SK-N-SH (cell line): ENCODE results near the gene KLHL33. TPM values are rescaled to one million over a fixed set of nuclear protein-coding genes. Genes with fewer than 3 reads are reported as not detected.

Source experiments
- CTCF ChIA-PET: fragments of 300-600, 350-600 bp; formaldehyde crosslinking; extraction: SDS; loops from one replicate; lab custom pipeline; 2021; lab: Yijun Ruan, JAX
- POLR2A ChIA-PET: fragments of 350-600 bp; sonication (Branson Sonifier 250); formaldehyde crosslinking; extraction: SDS; loops from one replicate; lab custom pipeline; 2020; ENCODE audit warnings: antibody characterized with exemption, inconsistent platforms; lab: Yijun Ruan, JAX
- DNase-seq: peaks from one replicate; pipeline ENCODE4 v3.0.0; 2012
- H2AFZ ChIP-seq: fragments of 200-600 bp; sonication (generic); 2 replicates; pipeline ENCODE4 v1.8.1; 2016; ENCODE audit warnings: antibody characterized with exemption, mild to moderate bottlenecking, low read depth
- H3F3A ChIP-seq: fragments of 200-600 bp; sonication (generic); replicated peaks from 2 replicates; pipeline ENCODE3; 2016; ENCODE audit warnings: antibody characterized with exemption, mild to moderate bottlenecking; ENCODE audit not compliant: insufficient read depth
- H3K27ac ChIP-seq, 2 experiments: fragments of 200-500 bp in 1 of 2; fragments of 200-600 bp in 1 of 2; sonication (Bioruptor generic) in 1 of 2; sonication (generic), shearing (Covaris generic) in 1 of 2; 2 replicates each; pipeline versions ENCODE4 v1.5.1 to v1.6.1; 2014 to 2016; ENCODE audit warnings: low read depth in 2 of 2, inconsistent platforms in 1 of 2, low read length in 1 of 2, mild to moderate bottlenecking in 1 of 2, mixed read lengths in 1 of 2
- H3K27me3 ChIP-seq: fragments of 200-600 bp; sonication (generic), shearing (Covaris generic); 2 replicates; pipeline ENCODE4 v1.6.1; 2016; ENCODE audit warnings: mixed run types; ENCODE audit not compliant: insufficient read depth
- H3K36me3 ChIP-seq, 2 experiments: fragments of 200-500 bp in 1 of 2; fragments of 200-600 bp in 1 of 2; sonication (Bioruptor generic) in 1 of 2; sonication (generic) in 1 of 2; replicated peaks in 1 of 2; 2 replicates each; pipeline versions ENCODE3 to v1.5.1; 2014 to 2016; ENCODE audit warnings: low read length in 1 of 2, mild to moderate bottlenecking in 1 of 2; ENCODE audit not compliant: insufficient read depth in 2 of 2, control insufficient read depth in 1 of 2
- H3K4me1 ChIP-seq, 2 experiments: fragments of 200-500 bp in 1 of 2; fragments of 200-600 bp in 1 of 2; sonication (Bioruptor generic) in 1 of 2; sonication (generic), shearing (Covaris generic) in 1 of 2; 2 replicates each; pipeline versions ENCODE4 v1.5.1 to v1.6.1; 2014 to 2016; ENCODE audit warnings: low read depth in 1 of 2, low read length in 1 of 2, mixed run types in 1 of 2; ENCODE audit not compliant: insufficient read depth in 2 of 2, control insufficient read depth in 1 of 2
- H3K4me2 ChIP-seq: fragments of 200-600 bp; sonication (generic), shearing (Covaris generic); 2 replicates; pipeline ENCODE4 v1.6.1; 2017; ENCODE audit warnings: mixed run types
- H3K4me3 ChIP-seq, 2 experiments: fragments of 200-500 bp in 1 of 2; fragments of 200-600 bp in 1 of 2; sonication (Bioruptor generic) in 1 of 2; sonication (generic), shearing (Covaris generic) in 1 of 2; 2 replicates each; pipeline versions ENCODE4 v1.5.1 to v1.8.1; 2014 to 2016; ENCODE audit warnings: low read depth in 2 of 2, inconsistent platforms in 1 of 2, low read length in 1 of 2, mild to moderate bottlenecking in 1 of 2, mixed read lengths in 1 of 2, moderate library complexity in 1 of 2
- H3K79me2 ChIP-seq: fragments of 200-600 bp; sonication (generic); 2 replicates; pipeline ENCODE4 v1.8.1; 2017; ENCODE audit warnings: mild to moderate bottlenecking; ENCODE audit not compliant: insufficient read depth
- H3K9ac ChIP-seq: fragments of 200-600 bp; sonication (generic); 2 replicates; pipeline ENCODE4 v1.6.1; 2017; ENCODE audit warnings: mixed run types
- H3K9me2 ChIP-seq: fragments of 200-600 bp; sonication (generic); 2 replicates; pipeline ENCODE4 v1.6.1; 2017; ENCODE audit warnings: mixed run types
- H3K9me3 ChIP-seq: fragments of 200-600 bp; sonication (generic); 2 replicates; pipeline ENCODE4 v1.6.1; 2017; ENCODE audit warnings: mixed run types, mild to moderate bottlenecking, moderate library complexity
- H4K20me1 ChIP-seq: fragments of 200-600 bp; sonication (generic); 2 replicates; pipeline ENCODE4 v1.6.1; 2017; ENCODE audit warnings: mild to moderate bottlenecking, mixed run types; ENCODE audit not compliant: insufficient read depth
- ELF1 ChIP-seq: IDR thresholded peaks from 2 replicates; pipeline ENCODE4 v1.4.0; 2012
- EP300 ChIP-seq, 2 experiments: IDR thresholded peaks; 2 replicates each; pipeline versions ENCODE4 v1.4.0 to v1.6.1; 2012; ENCODE audit warnings: borderline replicate concordance in 1 of 2, low read depth in 1 of 2, low read length in 1 of 2
- FOXJ3 ChIP-seq: sonication (generic); formaldehyde crosslinking; IDR thresholded peaks from 2 replicates; pipeline ENCODE4 v1.5.1; 2020; ENCODE audit warnings: mild to moderate bottlenecking, missing genetic modification reagents
- FOXM1 ChIP-seq: IDR thresholded peaks from 2 replicates; pipeline ENCODE4 v1.4.0; 2012; ENCODE audit warnings: low read depth, mild to moderate bottlenecking
- GABPA ChIP-seq: IDR thresholded peaks from 2 replicates; pipeline ENCODE4 v1.4.0; 2012; ENCODE audit warnings: low read depth, mild to moderate bottlenecking
- GATA2 ChIP-seq: sonication (generic); formaldehyde crosslinking; IDR thresholded peaks from 2 replicates; pipeline ENCODE4 v1.5.0; 2020; ENCODE audit warnings: mild to moderate bottlenecking, missing genetic modification reagents
- JUND ChIP-seq: IDR thresholded peaks from 2 replicates; pipeline ENCODE4 v1.4.0; 2012
- MEF2A ChIP-seq: IDR thresholded peaks from 2 replicates; pipeline ENCODE4 v1.4.0; 2012; ENCODE audit warnings: low read depth, borderline replicate concordance
- MXI1 ChIP-seq: IDR thresholded peaks from 2 replicates; pipeline ENCODE4 v1.6.1; 2012; ENCODE audit warnings: mild to moderate bottlenecking, low read depth, low read length, improper control_type of control experiment
- NFIC ChIP-seq: IDR thresholded peaks from 2 replicates; pipeline ENCODE4 v1.4.0; 2012; ENCODE audit warnings: borderline replicate concordance
- PBX3 ChIP-seq: IDR thresholded peaks from 2 replicates; pipeline ENCODE4; 2012
- RAD21 ChIP-seq: IDR thresholded peaks from 2 replicates; pipeline ENCODE4 v1.6.1; 2012; ENCODE audit warnings: mild to moderate bottlenecking, low read length
- RFX5 ChIP-seq: IDR thresholded peaks from 2 replicates; pipeline ENCODE4 v1.6.1; 2012; ENCODE audit warnings: mild to moderate bottlenecking, improper control_type of control experiment, low read length
- RXRA ChIP-seq: IDR thresholded peaks from 2 replicates; pipeline ENCODE4 v1.4.0; 2012; ENCODE audit warnings: low read depth, mild to moderate bottlenecking, borderline replicate concordance
- SIN3A ChIP-seq: IDR thresholded peaks from 2 replicates; pipeline ENCODE4 v1.6.1; 2012; ENCODE audit warnings: low read depth, mild to moderate bottlenecking, low read length, moderate library complexity, borderline replicate concordance
- SMC3 ChIP-seq: IDR thresholded peaks from 2 replicates; pipeline ENCODE4 v1.6.1; 2012; ENCODE audit warnings: low read depth, low read length, improper control_type of control experiment
- TAF1 ChIP-seq: IDR thresholded peaks from 2 replicates; pipeline ENCODE4 v1.6.1; 2012; ENCODE audit warnings: low read depth, mild to moderate bottlenecking, low read length, moderate library complexity, borderline replicate concordance
- ZBTB33 ChIP-seq: IDR thresholded peaks from 2 replicates; pipeline ENCODE4 v1.4.0; 2012; ENCODE audit warnings: low read depth, borderline replicate concordance
- WGBS: methylation state at CpG from one replicate; pipeline ENCODE4 v1.1.6; 2017; ENCODE audit warnings: low lambda C conversion rate; 5-methylcytosine and 5-hydroxymethylcytosine counted together
- polyA plus RNA-seq, 3 experiments: library from polyadenylated mRNA; depleted of rRNA; stranded (reverse); fragments of >200 nt; gene quantifications; 2 replicates each; pipeline ENCODE4 v1.2.3, GENCODE V29; 2012

The KLHL33 gene
- polyA plus RNA-seq, 1 of the 3 experiments (the other 2 are of a cell fraction), result not detected

DNA sequence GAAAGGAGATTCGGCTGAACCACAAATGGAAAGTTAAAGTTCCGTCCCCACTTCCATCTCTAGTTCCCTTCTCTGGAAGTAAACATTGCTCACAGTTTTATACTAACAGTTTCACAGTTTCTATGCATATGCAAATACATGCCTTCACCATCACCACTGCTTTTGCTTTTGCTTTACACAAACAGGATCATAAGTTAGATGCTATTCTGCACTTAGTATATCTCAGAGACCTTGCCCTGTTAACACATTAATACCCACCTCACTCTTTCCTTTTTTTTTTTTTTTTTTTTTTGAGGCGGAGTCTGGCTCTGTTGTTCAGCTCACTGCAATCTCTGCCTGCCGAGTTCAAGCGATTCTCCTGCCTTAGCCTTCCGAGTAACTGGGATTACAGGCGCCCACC lies 23.6 kb downstream of the KLHL33 start:
- ChIA-PET CTCF (interaction anchor here (0.6 kb wide), 1 partner anchor 214 kb away, joined by 3 read pairs; no protein-coding TSS in a partner anchor), POLR2A (interaction anchor here (0.7 to 2.4 kb wide), 3 partner anchors 43 to 57 kb away, joined by 3 to 9 read pairs (median 4); partner anchors contain the start of genes APEX1, OSGEP and PIP4P1)
- peak overlapping the region; percentile 92 to 95; a peak in 3 of 4 replicates for H3K27ac ChIP-seq
- H3K27me3 ChIP-seq, result no peaks in the 10 kb centered on the region
- H3F3A ChIP-seq, result peaks cover 18% of the 10 kb centered on the region
- no peak for DNase-seq
- H3K9me2 ChIP-seq, result no peaks in the 10 kb centered on the region
- peak overlapping the region; percentile 99 for H2AFZ ChIP-seq
- H3K4me1 ChIP-seq, result peaks cover 0 to 17% of the 10 kb centered on the region in 2 experiments; a peak in 2 of 4 replicates
- peaks cover 3 to 7% of the 10 kb centered on the region in 2 experiments for H3K36me3 ChIP-seq
- H3K4me3 ChIP-seq, result peak overlapping the region; percentile 60 to 85
- 13% methylated on average over 7 of the region's 7 CpGs for WGBS
- no peaks in the 10 kb centered on the region for H4K20me1 ChIP-seq
- TF ChIP-seq RXRA (no peak), ZBTB33 (no peak)
- H3K9ac ChIP-seq, result peak overlapping the region; percentile 89
- H3K4me2 ChIP-seq, result peak overlapping the region; percentile 70
- no peaks in the 10 kb centered on the region for H3K9me3 ChIP-seq
- H3K79me2 ChIP-seq, result peaks cover 30% of the 10 kb centered on the region

DNA sequence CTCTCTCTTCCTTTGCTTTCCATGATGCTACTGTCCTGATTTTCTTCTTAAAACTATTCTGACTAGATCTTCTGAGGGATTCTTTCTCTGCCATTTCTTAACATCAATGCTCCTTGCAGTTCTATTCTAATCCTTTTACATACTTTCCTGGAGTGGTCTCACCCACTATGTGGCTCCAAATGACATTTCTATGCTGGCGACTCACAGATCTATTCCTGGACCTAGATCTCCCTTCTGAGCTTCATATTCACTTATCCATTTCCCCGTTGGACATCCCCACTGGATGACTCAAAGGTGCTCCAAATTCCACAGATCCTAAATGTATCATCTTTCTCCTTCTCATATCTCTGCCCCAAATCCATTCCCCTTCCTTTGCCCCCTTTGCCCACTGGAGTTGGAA lies 26.7 kb downstream of the KLHL33 start:
- Histone ChIP-seq H3K36me3 (peaks cover 20 to 26% of the 10 kb centered on the region in 2 experiments), H3K27me3 (no peaks in the 10 kb centered on the region), H2AFZ (no peak overlapping the region), H3K9me3 (no peaks in the 10 kb centered on the region), H3K4me3 (0 out of 4 replicates have a peak overlapping the region, but pooled peaks of 1 of the 2 experiments have one; percentile 2), H4K20me1 (no peaks in the 10 kb centered on the region), H3K9ac (no peak overlapping the region), H3K9me2 (no peaks in the 10 kb centered on the region), H3F3A (peaks cover 18% of the 10 kb centered on the region), H3K4me2 (peak overlapping the region; percentile 33; the same call in 1 of the 2 replicates), H3K4me1 (peaks cover 0 to 16% of the 10 kb centered on the region in 2 experiments; a peak in 2 of 4 replicates), H3K27ac (peak overlapping the region in 1 of 2 experiments; percentile 24; a peak in 1 of 4 replicates), H3K79me2 (peaks cover 44% of the 10 kb centered on the region)
- CTCF ChIA-PET, result interaction anchor here (1.5 kb wide), 1 partner anchor 282 kb away, joined by 4 read pairs; no protein-coding TSS in a partner anchor
- TF ChIP-seq GABPA, result no peak
- TF ChIP-seq MEF2A, result peak; percentile 68; the same call in 1 of the 2 replicates
- POLR2A ChIA-PET, result no interaction called here
- no peak for DNase-seq
- 25% methylated on average over 2 of the region's 2 CpGs for WGBS

DNA sequence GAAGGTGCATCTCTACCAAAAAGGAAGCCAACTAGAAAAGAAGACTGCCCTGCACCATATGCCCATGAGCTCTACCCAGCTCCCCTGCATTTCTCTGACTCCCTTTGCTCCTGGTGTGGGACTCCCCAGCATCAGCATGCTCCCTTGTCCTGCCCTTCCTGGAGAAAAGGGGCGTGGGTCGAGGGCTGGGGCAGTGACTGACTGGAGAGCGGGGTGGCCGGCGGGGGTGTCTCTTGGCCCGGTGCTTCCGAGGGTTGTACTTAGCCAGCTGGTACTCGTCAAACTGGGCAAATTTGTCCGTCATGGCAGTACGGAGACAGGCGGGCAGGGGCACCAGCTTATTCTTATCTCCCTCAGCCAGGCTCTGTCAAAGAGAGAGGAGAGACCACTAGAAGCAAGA lies 32.4 kb downstream of the KLHL33 start:
- H3K4me1 ChIP-seq, result no peaks in the 10 kb centered on the region
- no peak overlapping the region for H2AFZ ChIP-seq
- CTCF ChIA-PET, result no interaction called here
- no peak overlapping the region for H3K4me2 ChIP-seq
- no peaks in the 10 kb centered on the region for H3F3A ChIP-seq
- no peaks in the 10 kb centered on the region for H3K9me2 ChIP-seq
- peaks cover 49 to 54% of the 10 kb centered on the region in 2 experiments for H3K36me3 ChIP-seq
- peaks cover 21% of the 10 kb centered on the region for H3K79me2 ChIP-seq
- 88% methylated on average over 11 of the region's 11 CpGs for WGBS
- no peak overlapping the region for H3K4me3 ChIP-seq
- H4K20me1 ChIP-seq, result no peaks in the 10 kb centered on the region
- no peaks in the 10 kb centered on the region for H3K27me3 ChIP-seq
- no peak overlapping the region for H3K9ac ChIP-seq
- no peak for DNase-seq
- H3K9me3 ChIP-seq, result no peaks in the 10 kb centered on the region
- no peak overlapping the region for H3K27ac ChIP-seq
- POLR2A ChIA-PET, result no interaction called here
- TF ChIP-seq PBX3, result no peak
- no peak for TF ChIP-seq EP300 (IDR thresholded peaks at IDR 0.05; ENCODE audit: borderline replicate concordance in 1 of 2, low read depth in 1 of 2, low read length in 1 of 2)
- TF ChIP-seq FOXJ3 (CRISPR knock-in tag), result no peak
- no peak for TF ChIP-seq ZBTB33
- no peak for TF ChIP-seq ELF1
- no peak for TF ChIP-seq RFX5
- no peak for TF ChIP-seq NFIC
- TF ChIP-seq RAD21, result no peak
- TF ChIP-seq JUND, result no peak
- TF ChIP-seq TAF1, result no peak
- no peak for TF ChIP-seq SIN3A
- no peak for TF ChIP-seq MEF2A
- TF ChIP-seq FOXM1, result no peak
- TF ChIP-seq MXI1, result no peak
- no peak for TF ChIP-seq GATA2
- no peak for TF ChIP-seq SMC3
